H9 (cell line): ENCODE results near the gene GET3. TPM values are rescaled to one million over a fixed set of nuclear protein-coding genes. Genes with fewer than 3 reads are reported as not detected.

Source experiments
- DNase-seq: peaks from one replicate; pipeline ENCODE4 v3.0.0-alpha.2; 2017
- H2AFZ ChIP-seq: one replicate; pipeline ENCODE4 v1.6.1; 2013; ENCODE audit warnings: mild to moderate bottlenecking, low read length, control low read depth, moderate library complexity
- H2AK5ac ChIP-seq: 2 replicates; pipeline ENCODE4 v1.6.1; 2013; ENCODE audit warnings: low read length, control low read depth, mixed read lengths; ENCODE audit not compliant: insufficient read length
- H2BK120ac ChIP-seq: one replicate; pipeline ENCODE4 v1.6.1; 2013; ENCODE audit warnings: low read depth, mild to moderate bottlenecking, low read length, control low read depth, inconsistent platforms; ENCODE audit not compliant: poor library complexity, severe bottlenecking
- H2BK12ac ChIP-seq: 2 replicates; pipeline ENCODE4 v1.6.1; 2013; ENCODE audit warnings: low read length, control low read depth, mixed read lengths, low read depth; ENCODE audit not compliant: insufficient read length
- H2BK15ac ChIP-seq: 2 replicates; pipeline ENCODE4 v1.6.1; 2013; ENCODE audit warnings: low read depth, low read length, control low read depth
- H2BK20ac ChIP-seq: one replicate; pipeline ENCODE4 v1.6.1; 2013; ENCODE audit warnings: low read depth, mild to moderate bottlenecking, low read length, control low read depth, inconsistent platforms; ENCODE audit not compliant: poor library complexity, severe bottlenecking
- H2BK5ac ChIP-seq: 2 replicates; pipeline ENCODE4 v1.6.1; 2013; ENCODE audit warnings: low read length, control low read depth, mixed read lengths; ENCODE audit not compliant: insufficient read length
- H3K14ac ChIP-seq: 2 replicates; pipeline ENCODE4 v1.6.1; 2013; ENCODE audit warnings: low read length, control low read depth; ENCODE audit not compliant: insufficient read depth
- H3K18ac ChIP-seq: 2 replicates; pipeline ENCODE4 v1.6.1; 2013; ENCODE audit warnings: low read depth, mild to moderate bottlenecking, mixed read lengths, low read length, control low read depth; ENCODE audit not compliant: insufficient read length
- H3K23ac ChIP-seq: 2 replicates; pipeline ENCODE4 v1.6.1; 2013; ENCODE audit warnings: low read length, control low read depth, mixed read lengths, low read depth; ENCODE audit not compliant: insufficient read length
- H3K23me2 ChIP-seq: 2 replicates; pipeline ENCODE4 v1.6.1; 2013; ENCODE audit warnings: low read depth, mild to moderate bottlenecking, mixed read lengths, low read length, control low read depth; ENCODE audit not compliant: insufficient read length, poor library complexity, severe bottlenecking
- H3K27ac ChIP-seq: 2 replicates; pipeline ENCODE4 v1.5.1; 2013; ENCODE audit warnings: low read length, control low read depth, mixed read lengths, low read depth; ENCODE audit not compliant: insufficient read length
- H3K27me3 ChIP-seq: 2 replicates; pipeline ENCODE4 v1.6.1; 2013; ENCODE audit warnings: low read length, control low read depth, inconsistent platforms; ENCODE audit not compliant: insufficient read depth
- H3K4ac ChIP-seq: 2 replicates; pipeline ENCODE4 v1.6.1; 2013; ENCODE audit warnings: low read depth, mild to moderate bottlenecking, control low read depth, inconsistent platforms, low read length, moderate library complexity
- H3K4me1 ChIP-seq: 2 replicates; pipeline ENCODE4 v1.6.1; 2013; ENCODE audit warnings: low read length, control low read depth, inconsistent platforms; ENCODE audit not compliant: insufficient read depth
- H3K4me2 ChIP-seq: 2 replicates; pipeline ENCODE4 v1.6.1; 2013; ENCODE audit warnings: low read length, control low read depth, mixed read lengths; ENCODE audit not compliant: insufficient read length, insufficient read depth
- H3K56ac ChIP-seq: 2 replicates; pipeline ENCODE4 v1.6.1; 2013; ENCODE audit warnings: low read depth, mild to moderate bottlenecking, mixed read lengths, low read length, control low read depth; ENCODE audit not compliant: insufficient read length
- H3K79me1 ChIP-seq: 2 replicates; pipeline ENCODE4 v1.6.1; 2013; ENCODE audit warnings: low read depth, mild to moderate bottlenecking, moderate library complexity, low read length, control low read depth, inconsistent platforms; ENCODE audit not compliant: insufficient read depth, poor library complexity, severe bottlenecking
- H3K79me2 ChIP-seq: 2 replicates; pipeline ENCODE4 v1.6.1; 2013; ENCODE audit warnings: low read length, control low read depth, inconsistent platforms; ENCODE audit not compliant: insufficient read depth
- H3K9ac ChIP-seq: 2 replicates; pipeline ENCODE4 v1.6.1; 2013; ENCODE audit warnings: low read length, control low read depth, mixed read lengths; ENCODE audit not compliant: insufficient read length; ENCODE audit errors: extremely low read depth
- H3K9me3 ChIP-seq: one replicate; pipeline ENCODE4 v1.6.1; 2013; ENCODE audit warnings: low read depth, low read length, inconsistent platforms; ENCODE audit not compliant: control insufficient read depth
- H3T11ph ChIP-seq: one replicate; pipeline ENCODE4 v1.6.1; 2013; ENCODE audit warnings: mild to moderate bottlenecking, low read length, control low read depth, inconsistent platforms
- H4K20me1 ChIP-seq: one replicate; pipeline ENCODE4 v1.6.1; 2013; ENCODE audit not compliant: control insufficient read depth, insufficient read length, insufficient read depth
- H4K5ac ChIP-seq: 2 replicates; pipeline ENCODE4 v1.6.1; 2013; ENCODE audit warnings: low read depth, mild to moderate bottlenecking, mixed read lengths, low read length, control low read depth; ENCODE audit not compliant: insufficient read length
- H4K8ac ChIP-seq: replicated peaks from 2 replicates; pipeline ENCODE4 v1.6.1; 2013; ENCODE audit warnings: low read length, control low read depth, mixed read lengths, low read depth; ENCODE audit not compliant: insufficient read length
- H4K91ac ChIP-seq: 2 replicates; pipeline ENCODE4 v1.6.1; 2013; ENCODE audit warnings: low read depth, mild to moderate bottlenecking, moderate library complexity, mixed read lengths, low read length, control low read depth; ENCODE audit not compliant: insufficient read length
- H3K27ac Mint-ChIP-seq, 3 experiments: 2 replicates in 2 of 3; 3 replicates in 1 of 3; pipeline ENCODE4 v1.8.0; 2020 to 2021; ENCODE audit warnings: mixed read lengths in 3 of 3, mild to moderate bottlenecking in 1 of 3, moderate library complexity in 1 of 3
- H3K27me3 Mint-ChIP-seq: 2 replicates; pipeline ENCODE4 v1.8.0; 2021; ENCODE audit warnings: low read depth, mild to moderate bottlenecking, moderate library complexity, mixed read lengths
- H3K36me3 Mint-ChIP-seq, 3 experiments: 2 replicates in 2 of 3; 3 replicates in 1 of 3; pipeline ENCODE4 v1.8.0; 2020 to 2021; ENCODE audit warnings: low read depth in 3 of 3, mixed read lengths in 3 of 3; ENCODE audit not compliant: insufficient read depth in 1 of 3
- H3K4me1 Mint-ChIP-seq, 2 experiments: 2 replicates each; pipeline ENCODE4 v1.8.0; 2020; ENCODE audit warnings: mixed read lengths in 2 of 2
- H3K4me3 Mint-ChIP-seq, 2 experiments: 2 replicates in 1 of 2; 3 replicates in 1 of 2; pipeline ENCODE4 v1.8.0; 2020 to 2021; ENCODE audit warnings: mild to moderate bottlenecking in 2 of 2, mixed read lengths in 2 of 2, moderate library complexity in 1 of 2
- H3K9me3 Mint-ChIP-seq, 2 experiments: 2 replicates in 1 of 2; 3 replicates in 1 of 2; pipeline ENCODE4 v1.8.0; 2020; ENCODE audit warnings: mild to moderate bottlenecking in 2 of 2, mixed read lengths in 2 of 2, moderate library complexity in 1 of 2
- WGBS: extraction: QIAGEN DNeasy Blood & Tissue Kit; methylation state at CpG from one replicate; pipeline ENCODE4 v1.1.7; 2013; ENCODE audit warnings: missing lambda C conversion rate, low lambda C conversion rate, mixed read lengths; ENCODE audit not compliant: insufficient read length; ENCODE audit errors: extremely low coverage; 5-methylcytosine and 5-hydroxymethylcytosine counted together
- total RNA-seq: library from RNA; stranded (reverse); gene quantifications from 2 replicates; pipeline ENCODE4 v1.2.1, GENCODE V29; 2021
- TF ChIP-seq, protein P1 (sequence below): fragments of 200-600 bp; sonication (generic); conservative IDR thresholded peaks from 3 replicates; pipeline ENCODE4 v1.8.0; 2021; ENCODE audit warnings: antibody characterized with exemption, mild to moderate bottlenecking

Gene GET3
- total RNA-seq, 1 experiment from 2014 or later, result 81.6 TPM

DNA sequence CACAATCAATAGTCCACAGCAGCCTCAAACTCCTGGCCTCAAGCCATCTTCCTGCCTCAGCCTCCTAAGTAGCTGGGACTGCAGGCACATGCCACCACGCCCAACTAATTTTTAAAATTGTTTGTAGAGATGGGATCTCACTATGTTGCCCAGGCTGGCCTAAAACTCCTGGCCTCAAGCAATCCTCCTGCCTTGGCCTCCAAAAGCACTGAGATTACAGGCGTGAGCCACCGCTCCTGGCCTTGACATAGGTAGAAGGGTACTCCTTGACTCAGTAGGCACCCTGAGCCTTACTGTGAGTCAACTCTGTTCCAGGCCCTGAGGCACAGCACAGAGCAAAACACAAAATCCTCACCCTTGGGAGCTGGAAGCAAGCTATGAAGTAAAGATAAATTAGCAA, 21.4 kb upstream of the GET3 start:
- Histone ChIP-seq H2BK12ac (no peak overlapping the region), H3K9ac (no peak overlapping the region), H3K27me3 (no peaks in the 10 kb centered on the region), H3K18ac (no peak overlapping the region), H3K14ac (no peak overlapping the region), H4K91ac (no peak overlapping the region), H3K4me2 (no peak overlapping the region), H4K20me1 (no peaks in the 10 kb centered on the region), H3K56ac (no peak overlapping the region), H3K4me1 (no peaks in the 10 kb centered on the region), H2AFZ (no peak overlapping the region), H2BK15ac (no peak overlapping the region), H4K5ac (no peak overlapping the region), H2BK20ac (no peak overlapping the region), H3K9me3 (no peaks in the 10 kb centered on the region), H3K79me1 (peaks cover 10% of the 10 kb centered on the region), H3K4ac (no peak overlapping the region), H3K23ac (no peak overlapping the region), H3K23me2 (no peaks in the 10 kb centered on the region), H2AK5ac (no peak overlapping the region), H3T11ph (no peak overlapping the region), H3K79me2 (peaks cover 14% of the 10 kb centered on the region; the same call in 1 of the 2 replicates), H2BK120ac (no peak overlapping the region), H4K8ac (no peak overlapping the region), H3K27ac (no peak overlapping the region), H2BK5ac (no peak overlapping the region)
- no peak overlapping the region for H3K4me3 Mint-ChIP-seq
- no peaks in the 10 kb centered on the region for H3K27me3 Mint-ChIP-seq
- no CpG with 5 or more reads among the region's 3 CpGs for WGBS
- no peak overlapping the region for H3K27ac Mint-ChIP-seq
- H3K9me3 Mint-ChIP-seq, result no peaks in the 10 kb centered on the region
- DNase-seq, result no peak
- peaks cover 5 to 6% of the 10 kb centered on the region in 2 experiments for H3K4me1 Mint-ChIP-seq
- H3K36me3 Mint-ChIP-seq, result peaks cover 59 to 83% (median 73%) of the 10 kb centered on the region in 3 experiments; a peak in 6 of 7 replicates
- TF ChIP-seq, protein P1, sequence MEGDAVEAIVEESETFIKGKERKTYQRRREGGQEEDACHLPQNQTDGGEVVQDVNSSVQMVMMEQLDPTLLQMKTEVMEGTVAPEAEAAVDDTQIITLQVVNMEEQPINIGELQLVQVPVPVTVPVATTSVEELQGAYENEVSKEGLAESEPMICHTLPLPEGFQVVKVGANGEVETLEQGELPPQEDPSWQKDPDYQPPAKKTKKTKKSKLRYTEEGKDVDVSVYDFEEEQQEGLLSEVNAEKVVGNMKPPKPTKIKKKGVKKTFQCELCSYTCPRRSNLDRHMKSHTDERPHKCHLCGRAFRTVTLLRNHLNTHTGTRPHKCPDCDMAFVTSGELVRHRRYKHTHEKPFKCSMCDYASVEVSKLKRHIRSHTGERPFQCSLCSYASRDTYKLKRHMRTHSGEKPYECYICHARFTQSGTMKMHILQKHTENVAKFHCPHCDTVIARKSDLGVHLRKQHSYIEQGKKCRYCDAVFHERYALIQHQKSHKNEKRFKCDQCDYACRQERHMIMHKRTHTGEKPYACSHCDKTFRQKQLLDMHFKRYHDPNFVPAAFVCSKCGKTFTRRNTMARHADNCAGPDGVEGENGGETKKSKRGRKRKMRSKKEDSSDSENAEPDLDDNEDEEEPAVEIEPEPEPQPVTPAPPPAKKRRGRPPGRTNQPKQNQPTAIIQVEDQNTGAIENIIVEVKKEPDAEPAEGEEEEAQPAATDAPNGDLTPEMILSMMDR, result no peak
